ENCODE results near the gene ANG.

DNA sequence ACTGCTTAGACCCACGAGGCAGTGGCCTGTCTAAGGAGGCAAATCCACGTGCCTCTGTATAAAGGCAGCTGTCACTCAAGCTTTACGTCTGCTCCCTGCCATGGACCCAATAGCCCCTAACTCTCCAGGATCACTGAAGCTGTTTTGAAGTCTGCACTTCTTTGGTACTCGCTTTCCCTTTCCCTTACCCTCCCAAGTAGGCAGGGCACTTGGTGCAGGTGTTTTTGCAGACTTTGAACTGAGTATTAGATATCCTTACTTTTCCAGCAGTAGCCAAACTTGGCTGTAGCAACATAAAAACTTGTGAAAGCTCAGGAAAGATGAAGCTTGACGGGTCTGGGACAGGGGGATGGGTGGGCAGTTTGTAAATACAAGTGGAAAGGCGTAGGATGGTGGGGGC is 29.2 kb upstream of the ANG start:
- TF ChIP-seq, protein P1, sequence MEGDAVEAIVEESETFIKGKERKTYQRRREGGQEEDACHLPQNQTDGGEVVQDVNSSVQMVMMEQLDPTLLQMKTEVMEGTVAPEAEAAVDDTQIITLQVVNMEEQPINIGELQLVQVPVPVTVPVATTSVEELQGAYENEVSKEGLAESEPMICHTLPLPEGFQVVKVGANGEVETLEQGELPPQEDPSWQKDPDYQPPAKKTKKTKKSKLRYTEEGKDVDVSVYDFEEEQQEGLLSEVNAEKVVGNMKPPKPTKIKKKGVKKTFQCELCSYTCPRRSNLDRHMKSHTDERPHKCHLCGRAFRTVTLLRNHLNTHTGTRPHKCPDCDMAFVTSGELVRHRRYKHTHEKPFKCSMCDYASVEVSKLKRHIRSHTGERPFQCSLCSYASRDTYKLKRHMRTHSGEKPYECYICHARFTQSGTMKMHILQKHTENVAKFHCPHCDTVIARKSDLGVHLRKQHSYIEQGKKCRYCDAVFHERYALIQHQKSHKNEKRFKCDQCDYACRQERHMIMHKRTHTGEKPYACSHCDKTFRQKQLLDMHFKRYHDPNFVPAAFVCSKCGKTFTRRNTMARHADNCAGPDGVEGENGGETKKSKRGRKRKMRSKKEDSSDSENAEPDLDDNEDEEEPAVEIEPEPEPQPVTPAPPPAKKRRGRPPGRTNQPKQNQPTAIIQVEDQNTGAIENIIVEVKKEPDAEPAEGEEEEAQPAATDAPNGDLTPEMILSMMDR (IDR thresholded peaks at IDR 0.05), result no peak
- TF ChIP-seq EZH2 (IDR thresholded peaks at IDR 0.05; ENCODE audit: borderline replicate concordance, insufficient read depth, low read depth, low read length, poor library complexity, severe bottlenecking), result no peak

All from B cell (primary cell).